ENCODE measurements around the gene ALG14.

The ALG14 gene

DNA sequence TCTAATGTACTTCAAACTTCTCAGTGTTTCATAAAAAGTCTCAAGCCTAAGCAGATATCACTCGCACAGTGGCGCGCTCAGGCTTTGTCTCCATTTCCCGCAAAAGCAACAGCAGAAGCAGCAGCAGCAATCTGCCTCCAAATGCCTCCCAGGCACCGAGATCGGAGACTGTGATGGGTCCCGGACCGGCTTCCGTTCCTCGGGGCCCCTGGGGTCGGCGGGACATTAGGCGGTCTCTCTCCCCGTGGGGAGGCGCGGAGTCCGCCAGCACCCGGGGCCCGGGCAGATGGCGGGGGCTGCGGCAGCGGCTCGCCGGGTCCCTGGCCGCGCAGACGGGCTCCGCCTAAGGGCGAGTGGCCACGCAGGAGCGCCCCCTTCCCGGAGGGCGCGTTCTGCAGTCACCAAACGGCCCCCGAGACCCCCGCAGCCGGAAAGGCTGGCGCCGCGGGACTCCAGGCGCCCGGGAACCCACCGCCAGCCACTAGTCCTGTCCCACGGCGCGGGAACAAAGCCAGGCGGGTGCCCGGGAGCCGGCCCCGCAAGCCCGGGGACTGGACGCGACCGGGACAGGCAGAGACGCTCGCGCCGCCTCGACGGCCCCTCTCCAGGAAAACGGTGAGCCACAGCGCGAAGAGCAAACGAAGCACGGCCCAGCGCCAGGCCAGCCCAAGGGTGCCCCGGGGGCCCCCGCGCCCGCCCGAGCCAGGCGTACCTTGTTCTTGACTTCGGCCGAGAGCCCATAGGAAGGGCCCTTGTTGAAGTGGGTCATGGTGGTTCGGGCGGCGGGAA is 146.4 kb downstream of the ALG14 start:
- DNase-seq: peak; percentile 18 to 32

GRCh38 chr1:94925561-94926125 is 147.1 kb downstream of the ALG14 start:
- peak; percentile 6 to 15 for DNase-seq

DNA sequence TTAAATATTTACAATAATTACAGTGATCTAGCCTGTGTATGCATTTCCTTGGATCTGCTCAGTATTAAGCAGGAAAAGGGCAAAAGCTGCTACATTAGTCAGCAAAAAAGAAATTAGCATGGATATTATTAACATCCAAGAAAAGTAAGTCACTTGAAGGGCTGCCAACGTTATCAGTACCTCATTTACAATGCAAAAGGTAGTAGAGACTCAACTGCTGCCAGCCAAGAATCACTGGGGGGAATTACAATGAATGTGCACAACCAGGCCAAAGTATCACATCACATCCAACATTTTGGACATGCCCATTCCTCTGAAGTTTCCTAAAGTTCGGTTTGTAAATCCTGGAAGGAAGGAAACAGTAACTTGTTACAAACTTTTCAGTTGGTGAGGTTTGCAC is 147.7 kb downstream of the ALG14 start:
- DNase-seq: no peak
